Fibroblast of skin of right biceps (primary cell): ENCODE results near the gene CLCA2.

Experiments used
- DNase-seq: peaks from one replicate; pipeline ENCODE4 v3.0.0-alpha.2; 2013

The CLCA2 gene

DNA sequence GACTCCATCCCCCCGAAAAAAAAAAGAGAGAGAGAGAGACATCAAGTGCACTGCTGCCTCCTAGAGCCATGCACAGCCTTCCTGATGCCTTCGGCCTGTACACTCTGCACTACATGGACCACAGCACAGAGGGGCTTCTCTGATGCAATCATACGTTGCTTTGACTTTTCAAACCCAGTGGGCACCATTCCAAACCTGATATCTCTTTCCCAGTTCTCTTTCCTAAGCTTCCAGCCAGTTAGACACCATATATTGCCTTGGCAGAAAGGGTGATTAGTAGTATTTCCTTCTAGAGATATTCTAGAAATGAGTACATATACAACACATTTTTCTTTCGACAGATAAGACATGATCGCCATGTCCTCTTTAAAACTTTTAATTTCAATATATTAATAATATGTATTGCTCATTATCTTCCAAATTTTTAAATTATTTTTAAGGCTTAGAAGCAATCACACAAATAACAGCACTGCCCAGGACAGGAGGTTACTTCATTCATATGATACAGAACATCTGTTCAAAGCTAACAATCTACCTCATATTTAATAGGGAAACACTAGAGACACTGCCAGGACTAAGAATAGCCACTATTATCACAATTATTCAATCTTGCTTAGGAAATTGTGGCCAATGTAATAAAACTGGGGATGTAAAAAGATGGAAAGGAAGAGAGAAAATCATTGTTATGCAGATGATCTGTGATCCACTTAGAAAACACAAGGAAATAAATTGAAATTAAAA is 54.6 kb downstream of the CLCA2 start:
- no peak for DNase-seq

- DNase-seq: no peak
These were observed 58.0 kb downstream of the CLCA2 start for GRCh38 chr1:86481966-86482365.

DNA sequence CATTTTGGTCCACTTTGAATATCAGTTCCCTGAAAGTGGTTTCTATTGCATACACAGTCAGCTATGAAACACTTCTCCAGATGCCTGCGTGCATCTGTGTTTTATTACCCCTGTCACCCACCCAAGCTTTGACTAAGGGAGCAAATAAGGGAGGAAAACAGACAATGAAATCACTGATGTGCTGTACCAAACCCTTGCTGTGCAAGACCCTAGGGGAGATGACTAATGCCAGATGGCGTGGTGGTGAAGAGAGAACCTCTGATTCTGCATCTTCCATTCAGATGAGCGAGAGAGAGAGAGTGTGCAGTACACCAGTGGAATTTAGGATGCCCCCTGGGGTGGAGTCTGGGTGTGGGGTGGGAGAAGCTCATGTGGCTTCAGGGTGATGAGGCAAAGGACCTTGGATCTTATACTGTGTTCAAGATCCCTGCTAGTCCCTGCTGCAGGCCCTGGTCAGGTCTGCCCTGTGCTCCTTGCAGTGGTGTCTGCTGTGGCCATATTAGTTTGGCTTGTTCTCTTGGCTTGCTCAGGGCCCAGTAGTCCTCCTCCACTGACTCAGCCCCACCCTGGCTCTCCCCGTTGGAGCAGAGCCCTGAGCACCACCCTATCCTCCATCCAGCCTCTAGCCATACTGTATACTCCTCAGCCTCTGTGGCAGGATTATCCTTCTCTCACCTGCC is 63.3 kb downstream of the CLCA2 start:
- DNase-seq: peak; percentile 95

- DNase-seq: no peak
These were observed 63.8 kb downstream of the CLCA2 start for GRCh38 chr1:86487811-86488141.

DNA sequence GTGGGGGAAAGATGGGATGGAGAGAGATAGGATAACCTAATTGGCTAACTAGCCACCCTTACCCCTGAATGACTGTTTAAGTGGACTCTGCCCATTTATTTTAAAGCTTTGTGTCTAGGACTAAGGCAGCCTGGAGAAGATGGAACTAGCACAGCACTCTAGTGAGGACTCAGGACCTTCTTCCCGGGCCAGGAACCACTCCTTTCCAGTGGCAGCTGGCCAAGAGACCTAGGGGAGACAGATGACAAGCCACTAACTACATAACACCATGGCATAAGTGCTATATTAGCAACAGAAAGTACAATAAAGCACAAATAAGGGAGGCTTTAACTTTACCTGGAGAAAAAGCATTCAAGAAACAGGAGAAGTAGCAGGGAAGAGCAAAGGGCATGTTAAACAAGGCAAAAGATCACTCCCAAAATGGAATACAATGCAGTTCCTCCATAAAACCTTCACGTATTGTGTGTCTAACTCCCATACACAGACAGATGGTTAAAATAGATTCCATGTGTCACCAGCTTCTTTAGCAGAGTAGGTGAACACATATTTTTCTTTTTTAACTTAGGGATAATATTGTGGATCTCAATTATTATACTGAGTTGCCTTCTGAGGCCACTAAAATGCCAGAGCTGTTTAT is 65.4 kb downstream of the CLCA2 start:
- no peak for DNase-seq

DNA sequence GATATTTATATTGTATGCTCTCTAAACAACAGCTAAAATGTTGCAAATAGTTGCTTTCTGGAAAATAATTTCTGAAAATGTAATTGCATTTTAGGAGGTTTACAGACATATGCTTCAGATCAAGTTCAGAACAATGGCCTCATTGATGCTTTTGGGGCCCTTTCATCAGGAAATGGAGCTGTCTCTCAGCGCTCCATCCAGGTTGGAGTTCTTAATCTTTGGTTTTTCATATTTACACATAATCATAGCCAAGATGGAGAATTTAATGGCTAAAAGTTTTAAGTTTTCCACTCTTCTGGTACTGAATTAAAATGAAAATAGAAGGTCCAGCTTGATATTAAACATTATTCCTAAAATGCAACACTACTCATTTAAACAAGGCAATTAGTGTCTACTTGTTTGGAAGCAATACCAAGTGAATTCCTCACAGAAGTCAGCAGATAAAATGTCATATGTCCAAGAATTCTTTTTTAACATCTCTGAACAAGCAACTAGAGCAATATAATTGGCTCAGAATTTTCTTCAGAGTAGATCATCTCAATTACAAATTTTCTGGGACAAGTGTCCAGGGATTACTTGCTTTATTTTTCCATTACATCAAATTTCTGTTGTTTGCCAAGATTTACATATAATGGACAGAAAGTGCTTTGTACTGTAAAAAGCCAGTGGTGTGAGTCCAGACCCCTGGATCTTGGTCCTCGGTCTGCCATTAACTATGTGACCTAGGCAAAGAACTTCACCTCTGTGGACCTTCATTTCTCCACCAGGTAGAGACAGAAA is 67.4 kb downstream of the CLCA2 start:
- DNase-seq: no peak

GRCh38 chr1:86498281-86498680 is 74.3 kb downstream of the CLCA2 start:
- DNase-seq: no peak

DNA sequence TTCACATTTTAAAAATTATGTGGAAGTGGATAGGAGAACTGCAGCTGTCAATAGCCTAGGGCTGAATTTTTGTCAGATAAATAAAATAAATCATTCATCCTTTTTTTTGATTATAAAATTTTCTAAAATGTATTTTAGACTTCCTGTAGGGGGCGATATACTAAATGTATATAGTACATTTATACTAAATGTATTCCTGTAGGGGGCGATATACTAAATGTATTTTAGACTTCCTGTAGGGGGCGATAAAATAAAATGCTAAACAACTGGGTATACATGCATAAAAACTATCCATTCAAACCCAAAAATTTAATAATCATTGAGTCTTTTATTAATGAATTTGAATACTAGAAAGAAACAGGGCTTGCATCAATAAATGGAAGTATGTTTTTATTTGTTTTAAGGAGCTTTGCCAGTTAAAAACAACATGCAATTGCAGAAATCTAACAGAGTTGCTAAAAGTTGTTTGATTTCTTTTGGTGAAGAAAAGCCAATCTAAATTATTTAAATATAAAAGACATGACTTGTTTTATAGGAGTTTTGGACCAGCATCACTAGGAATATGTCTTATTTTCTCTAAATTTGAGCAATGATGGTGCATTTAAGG is 76.1 kb downstream of the CLCA2 start:
- DNase-seq: peak; percentile 29

GRCh38 chr1:86500714-86501113 is 76.7 kb downstream of the CLCA2 start:
- no peak for DNase-seq

DNA sequence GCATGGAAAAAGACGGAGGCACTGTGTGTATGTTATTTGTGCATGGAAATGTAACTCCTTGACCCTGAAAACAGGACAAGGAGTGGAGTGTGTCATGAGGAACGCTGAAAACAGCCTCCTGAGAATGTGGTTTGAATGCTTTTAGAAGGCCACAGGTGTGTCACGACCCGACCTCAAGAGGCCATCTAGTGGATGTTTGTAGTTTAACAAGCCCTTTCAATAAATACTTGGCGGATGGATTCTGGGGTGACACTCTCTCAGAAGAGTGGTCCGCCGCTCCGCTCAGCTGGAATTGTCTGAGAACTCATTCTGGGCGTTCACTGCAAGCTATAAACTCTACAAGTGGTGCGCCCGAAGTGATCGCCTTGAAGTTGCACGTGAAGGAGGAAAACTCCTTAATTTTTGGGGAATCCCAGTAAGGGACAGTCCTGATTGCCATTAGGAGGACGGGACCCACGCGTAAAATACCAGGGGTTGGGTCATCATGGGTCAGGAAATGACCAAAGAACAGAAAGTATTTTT is 78.2 kb downstream of the CLCA2 start:
- peak; percentile 18 for DNase-seq

GRCh38 chr1:86502721-86503405 is 78.9 kb downstream of the CLCA2 start:
- DNase-seq: peak; percentile 19

DNA sequence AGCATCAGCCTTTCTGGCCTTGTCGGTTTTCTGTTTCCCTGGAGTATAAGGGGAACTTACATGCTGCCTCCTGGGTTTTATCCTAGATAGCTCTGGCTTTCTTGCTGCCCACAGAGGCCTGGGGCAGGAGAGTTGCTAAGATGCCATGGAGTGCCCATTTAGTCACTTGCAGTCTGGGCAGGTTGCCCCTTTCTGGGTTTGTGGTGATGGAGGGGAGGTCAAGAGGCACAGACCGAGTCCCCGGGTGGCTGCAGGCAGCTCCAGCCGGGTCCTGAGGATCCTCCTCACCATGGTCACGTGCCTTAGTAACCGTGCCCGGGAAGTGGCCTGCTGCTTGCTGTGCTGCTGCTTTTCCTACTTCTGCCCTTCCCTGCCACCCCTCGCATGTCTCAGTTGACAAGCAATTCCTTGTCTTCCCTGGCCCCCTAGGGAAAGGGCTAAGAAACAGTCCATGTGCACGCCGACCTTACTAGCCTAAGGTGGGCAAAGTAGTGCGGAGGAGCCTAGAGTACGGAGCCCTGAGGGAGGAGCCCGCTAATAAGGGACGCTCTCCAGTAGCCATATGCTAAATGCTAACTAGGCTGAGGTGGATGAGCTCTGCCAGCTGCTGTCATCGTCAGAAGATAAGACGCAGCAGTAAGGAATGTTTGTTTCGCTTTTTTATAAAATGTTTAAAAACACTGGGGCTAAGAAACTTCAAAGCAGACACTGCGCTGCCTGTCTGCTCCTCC is 79.6 kb downstream of the CLCA2 start:
- DNase-seq: peak; percentile 9

DNA sequence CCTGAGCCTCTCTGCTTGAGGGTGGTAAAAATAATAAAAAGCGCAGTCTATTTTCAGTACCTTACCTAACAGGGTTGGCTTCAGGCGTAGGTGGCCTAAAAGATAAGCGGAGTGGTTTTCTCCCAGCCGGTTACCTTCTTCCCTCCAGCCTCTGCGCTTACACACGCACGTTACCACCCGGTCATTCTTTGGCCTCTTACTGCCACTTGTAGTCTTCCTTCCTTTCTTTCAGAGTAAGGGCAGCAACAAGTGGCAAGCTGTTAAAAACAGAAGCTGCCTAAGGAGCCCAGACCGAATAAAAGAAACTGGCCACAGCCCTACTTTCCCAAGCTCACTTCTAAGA is 80.1 kb downstream of the CLCA2 start:
- no peak for DNase-seq

- peak; percentile 79 for DNase-seq
These were observed 81.1 kb downstream of the CLCA2 start for GRCh38 chr1:86504895-86505563.

DNA sequence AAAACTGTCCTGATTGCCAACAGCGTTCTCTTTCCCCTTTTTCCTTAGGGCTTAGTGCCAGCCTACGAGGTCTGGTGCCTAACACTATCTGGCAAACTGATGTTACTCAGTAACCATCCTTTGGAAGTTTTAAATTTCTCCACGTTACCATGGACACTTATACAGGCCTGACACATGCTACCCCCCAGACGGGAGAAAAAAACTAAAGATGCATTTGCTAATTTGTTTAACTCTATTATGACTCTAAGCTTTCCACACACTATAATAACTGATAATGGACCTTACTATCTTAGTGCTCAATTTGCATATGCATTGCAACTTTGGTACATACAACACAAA is 81.6 kb downstream of the CLCA2 start:
- DNase-seq: peak; percentile 11
